NCI-H2081 (cell line): ENCODE results near the gene NR2F2.
A peak's percentile ranks its signal among the peaks of the same experiment; 100 is the strongest.

Experiments used
- DNase-seq, 2 experiments: peaks; one replicate each; lab custom pipeline; 2025; lab: John Stamatoyannopoulos, UW

NR2F2 gene

GRCh38 chr15:96316953-96317629 lies 13.4 kb upstream of the NR2F2 start:
- DNase-seq: no peak

GRCh38 chr15:96320107-96320506 lies 10.4 kb upstream of the NR2F2 start:
- no peak for DNase-seq

- no peak for DNase-seq
Measured at GRCh38 chr15:96320703-96321638, 9.5 kb upstream of the NR2F2 start.

- DNase-seq: no peak
Measured at GRCh38 chr15:96321639-96322535, 8.6 kb upstream of the NR2F2 start.

- no peak for DNase-seq
Measured at GRCh38 chr15:96322536-96323318, 7.8 kb upstream of the NR2F2 start.

GRCh38 chr15:96323319-96324145 lies 7.0 kb upstream of the NR2F2 start:
- no peak for DNase-seq

GRCh38 chr15:96324192-96324895 lies 6.2 kb upstream of the NR2F2 start:
- DNase-seq: no peak

GRCh38 chr15:96324940-96325540 lies 5.5 kb upstream of the NR2F2 start:
- no peak for DNase-seq

GRCh38 chr15:96325541-96326327 lies 4.8 kb upstream of the NR2F2 start:
- no peak for DNase-seq

- DNase-seq: peak; percentile 30 to 32
Measured at GRCh38 chr15:96326328-96327154, 4.0 kb upstream of the NR2F2 start.

GRCh38 chr15:96327155-96327741 lies 3.3 kb upstream of the NR2F2 start:
- peak; percentile 75 to 84 for DNase-seq

GRCh38 chr15:96328181-96328876 lies 2.2 kb upstream of the NR2F2 start:
- no peak for DNase-seq

- DNase-seq: no peak
Measured at GRCh38 chr15:96328877-96329195, 1.7 kb upstream of the NR2F2 start.

- DNase-seq: peak in 1 of 2 experiments; percentile 25
Measured at GRCh38 chr15:96329403-96329981, 1.0 kb upstream of the NR2F2 start.

GRCh38 chr15:96330064-96330449 lies 443 bp upstream of the NR2F2 start:
- DNase-seq: peak in 1 of 2 experiments; percentile 75
